Thyroid gland (tissue), 4 donors: ENCODE measurements around the gene RTP5.

ENCODE experiments used
- POLR2A ChIP-seq, 2 donors: fragments of 450-650 bp; IDR thresholded peaks; one replicate each; pipeline ENCODE4 v1.6.1; 2017; ENCODE audit warnings: antibody characterized with exemption in 2 of 2, mild to moderate bottlenecking in 2 of 2, moderate library complexity in 1 of 2
- TF ChIP-seq, protein P1 (sequence below), 6 experiments: fragments of 200-600 bp in 3 of 6; fragments of 450-650 bp in 3 of 6; sonication (generic) in 3 of 6; IDR thresholded peaks; one replicate each; pipeline ENCODE4 v1.5.1; 2016 to 2019; ENCODE audit warnings: antibody characterized with exemption in 6 of 6, mild to moderate bottlenecking in 2 of 6, inconsistent platforms in 1 of 6, moderate library complexity in 1 of 6

DNA sequence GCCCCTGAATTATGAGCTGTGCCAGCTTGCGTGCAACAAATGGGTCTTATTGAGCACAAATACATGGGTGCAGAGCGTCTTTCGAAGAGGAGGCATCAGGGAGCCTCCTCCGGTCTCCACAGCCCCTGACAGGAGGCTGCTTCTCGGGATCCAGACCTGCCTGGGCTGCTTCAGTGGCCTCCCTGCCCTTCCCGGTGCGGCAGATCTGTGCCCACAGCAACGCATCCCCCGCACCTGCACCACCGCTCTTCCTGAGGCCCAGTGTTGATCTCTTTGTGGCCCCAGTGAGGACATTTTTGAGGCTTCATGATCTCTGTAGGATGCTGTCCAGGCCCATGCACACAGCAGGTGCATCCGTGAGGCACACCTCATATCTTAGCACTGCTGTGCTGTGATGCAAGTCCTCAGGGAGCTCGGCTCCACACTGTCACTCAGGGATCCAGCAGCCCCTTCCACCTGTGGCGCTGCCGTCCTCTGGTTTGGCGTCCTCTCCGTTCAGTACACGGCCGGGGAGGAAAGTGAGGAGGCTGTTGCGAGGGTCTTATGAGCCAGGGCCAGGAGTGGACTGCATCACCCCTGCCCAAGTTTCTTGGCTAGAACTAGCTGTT is 17.4 kb downstream of the RTP5 start:
- TF ChIP-seq, protein P1, sequence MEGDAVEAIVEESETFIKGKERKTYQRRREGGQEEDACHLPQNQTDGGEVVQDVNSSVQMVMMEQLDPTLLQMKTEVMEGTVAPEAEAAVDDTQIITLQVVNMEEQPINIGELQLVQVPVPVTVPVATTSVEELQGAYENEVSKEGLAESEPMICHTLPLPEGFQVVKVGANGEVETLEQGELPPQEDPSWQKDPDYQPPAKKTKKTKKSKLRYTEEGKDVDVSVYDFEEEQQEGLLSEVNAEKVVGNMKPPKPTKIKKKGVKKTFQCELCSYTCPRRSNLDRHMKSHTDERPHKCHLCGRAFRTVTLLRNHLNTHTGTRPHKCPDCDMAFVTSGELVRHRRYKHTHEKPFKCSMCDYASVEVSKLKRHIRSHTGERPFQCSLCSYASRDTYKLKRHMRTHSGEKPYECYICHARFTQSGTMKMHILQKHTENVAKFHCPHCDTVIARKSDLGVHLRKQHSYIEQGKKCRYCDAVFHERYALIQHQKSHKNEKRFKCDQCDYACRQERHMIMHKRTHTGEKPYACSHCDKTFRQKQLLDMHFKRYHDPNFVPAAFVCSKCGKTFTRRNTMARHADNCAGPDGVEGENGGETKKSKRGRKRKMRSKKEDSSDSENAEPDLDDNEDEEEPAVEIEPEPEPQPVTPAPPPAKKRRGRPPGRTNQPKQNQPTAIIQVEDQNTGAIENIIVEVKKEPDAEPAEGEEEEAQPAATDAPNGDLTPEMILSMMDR (IDR thresholded peaks at IDR 0.05) = no peak
- no peak for TF ChIP-seq POLR2A (IDR thresholded peaks at IDR 0.05)
